Subcutaneous adipose tissue (tissue), 4 donors: ENCODE results near the gene PDCL2. TPM values are rescaled to one million over a fixed set of nuclear protein-coding genes. Genes with fewer than 3 reads are reported as not detected.

Experiments
- CTCF ChIP-seq: fragments of 450-650 bp; IDR thresholded peaks from one replicate; pipeline ENCODE4 v1.5.1; 2016; ENCODE audit warnings: low read depth, mild to moderate bottlenecking, control low read depth, antibody characterized with exemption, moderate library complexity
- total RNA-seq, 4 donors: library from RNA; depleted of rRNA; stranded (reverse); fragments of >200 nt; gene quantifications; one replicate each; pipeline ENCODE4 v1.1.0, GENCODE V29; 2016

Gene PDCL2
- total RNA-seq, 4 donors from 2014 or later, result not detected

- no peak for TF ChIP-seq CTCF
Observed at GRCh38 chr4:55530691-55531090, 61.4 kb downstream of the PDCL2 start.

GRCh38 chr4:55530167-55530566 lies 61.9 kb downstream of the PDCL2 start:
- TF ChIP-seq CTCF, result no peak

GRCh38 chr4:55528491-55528890 lies 63.6 kb downstream of the PDCL2 start:
- TF ChIP-seq CTCF, result no peak

GRCh38 chr4:55524844-55525571 lies 67.0 kb downstream of the PDCL2 start:
- no peak for TF ChIP-seq CTCF

- no peak for TF ChIP-seq CTCF
Observed at GRCh38 chr4:55518442-55518841, 73.6 kb downstream of the PDCL2 start.

GRCh38 chr4:55517526-55518229 lies 74.4 kb downstream of the PDCL2 start:
- no peak for TF ChIP-seq CTCF

- no peak for TF ChIP-seq CTCF
Observed at GRCh38 chr4:55512922-55513571, 79.0 kb downstream of the PDCL2 start.
